K562 (cell line): Measurements from ENCODE around the gene PHF12. TPM values are rescaled to one million over a fixed set of nuclear protein-coding genes. Genes with fewer than 3 reads are reported as not detected.

ENCODE experiments used
- ARID3A ChIP-seq: IDR thresholded peaks from 2 replicates; pipeline ENCODE4 v1.6.1; 2012; ENCODE audit warnings: low read depth, low read length, improper control_type of control experiment, borderline replicate concordance
- CBFA2T3 ChIP-seq: fragments of 450-650 bp; IDR thresholded peaks from 2 replicates; pipeline ENCODE4 v1.6.1; 2017
- CHD2 ChIP-seq: IDR thresholded peaks from 2 replicates; pipeline ENCODE4 v1.6.1; 2011; ENCODE audit warnings: low read depth, low read length
- DEAF1 ChIP-seq: fragments of 450-650 bp; formaldehyde crosslinking; IDR thresholded peaks from 2 replicates; pipeline ENCODE4 v1.4.0; 2020; ENCODE audit warnings: mild to moderate bottlenecking, moderate library complexity
- ELF2 ChIP-seq: fragments of 250-450 bp; sonication (Bioruptor Pico); IDR thresholded peaks from 2 replicates; pipeline ENCODE4 v1.5.0; 2021; ENCODE audit warnings: mild to moderate bottlenecking
- GTF2B ChIP-seq: IDR thresholded peaks from 2 replicates; pipeline ENCODE4 v1.6.1; 2011; ENCODE audit not compliant: insufficient read length; ENCODE audit errors: extremely low read depth
- HNRNPL ChIP-seq: fragments of 200-400 bp; formaldehyde crosslinking; IDR thresholded peaks from 2 replicates; pipeline ENCODE4 v1.6.1; 2017; ENCODE audit warnings: low read depth, mild to moderate bottlenecking, low read length
- MAFG ChIP-seq: fragments of 450-650 bp; conservative IDR thresholded peaks from 2 replicates; pipeline ENCODE4 v1.6.1; 2016; ENCODE audit warnings: missing genetic modification characterization, missing compliant biosample characterization
- NEUROD1 ChIP-seq: fragments of 150-350 bp; IDR thresholded peaks from 2 replicates; pipeline ENCODE4 v1.6.1; 2014; ENCODE audit warnings: borderline replicate concordance, low read length, low read depth; ENCODE audit not compliant: partially characterized antibody
- NR2C1 ChIP-seq, 2 experiments: fragments of 450-650 bp; IDR thresholded peaks; 2 replicates each; pipeline ENCODE4 v1.6.1; 2017; ENCODE audit warnings: mild to moderate bottlenecking in 2 of 2, antibody characterized with exemption in 1 of 2, inconsistent platforms in 1 of 2, missing compliant biosample characterization in 1 of 2, missing genetic modification characterization in 1 of 2
- NR2C2 ChIP-seq, 2 experiments: fragments of 200-800 bp in 1 of 2; sonication (Bioruptor generic) in 1 of 2; sonication (generic) in 1 of 2; formaldehyde crosslinking in 1 of 2; IDR thresholded peaks; 2 replicates each; pipeline versions ENCODE4 v1.6.1 to v1.8.0; 2016 to 2022; ENCODE audit warnings: mild to moderate bottlenecking in 1 of 2, missing compliant biosample characterization in 1 of 2, missing genetic modification characterization in 1 of 2, missing genetic modification reagents in 1 of 2
- PCBP1 ChIP-seq: fragments of 200-400 bp; formaldehyde crosslinking; IDR thresholded peaks from 2 replicates; pipeline ENCODE4 v1.6.1; 2018; ENCODE audit warnings: mild to moderate bottlenecking, low read depth, low read length; ENCODE audit not compliant: poor library complexity, severe bottlenecking
- POU5F1 ChIP-seq: fragments of 150-350 bp; IDR thresholded peaks from 2 replicates; pipeline ENCODE4 v1.6.1; 2014; ENCODE audit warnings: borderline replicate concordance, low read length, low read depth, mild to moderate bottlenecking; ENCODE audit not compliant: partially characterized antibody
- RBM34 ChIP-seq: fragments of 200-400 bp; formaldehyde crosslinking; IDR thresholded peaks from 2 replicates; pipeline ENCODE4 v1.6.1; 2018; ENCODE audit warnings: low read length, borderline replicate concordance; ENCODE audit not compliant: insufficient read depth
- TCFL5 ChIP-seq: fragments of 250-450 bp; sonication (Bioruptor Pico); conservative IDR thresholded peaks from 2 replicates; pipeline ENCODE4 v1.6.1; 2021; ENCODE audit warnings: mild to moderate bottlenecking, moderate library complexity, matching md5 sums
- ZNF165 ChIP-seq: fragments of 250-450 bp; sonication (Bioruptor Pico); IDR thresholded peaks from 2 replicates; pipeline ENCODE4 v1.4.0; 2020; ENCODE audit warnings: borderline replicate concordance
- ZNF174 ChIP-seq: fragments of 250-450 bp; sonication (Bioruptor Pico); IDR thresholded peaks from 2 replicates; pipeline ENCODE4 v1.4.0; 2020; ENCODE audit warnings: mild to moderate bottlenecking
- ZNF280B ChIP-seq: fragments of 250-450 bp; sonication (Bioruptor Pico); IDR thresholded peaks from 2 replicates; pipeline ENCODE4 v1.5.1; 2021; ENCODE audit warnings: mild to moderate bottlenecking
- ZNF316 ChIP-seq: fragments of 450-650 bp; IDR thresholded peaks from 2 replicates; pipeline ENCODE4 v1.6.1; 2016
- ZNF512 ChIP-seq: IDR thresholded peaks from 2 replicates; pipeline ENCODE4 v1.6.1; 2016; ENCODE audit warnings: missing genetic modification characterization, missing compliant biosample characterization
- polyA plus RNA-seq, 8 experiments: library from polyadenylated mRNA; depleted of rRNA in 4 of 8; stranded (reverse) in 5 of 8; unstranded in 3 of 8; fragments of >200 nt; fragmentation: Nextera tagmentation in 2 of 8; fragmentation: Illumina TruSeq in 1 of 8; extraction: Ambion mirVana in 2 of 8; extraction: Trizol in 1 of 8; gene quantifications; 2 replicates each; pipeline versions ENCODE4 v1.2.1 to v1.2.3, GENCODE V29; 2011 to 2014; ENCODE audit warnings: inconsistent platforms in 1 of 8, missing spikeins in 1 of 8
- total RNA-seq, 7 experiments: library from RNA; depleted of rRNA in 6 of 7; stranded (reverse); fragments of >200 nt in 6 of 7; fragmentation: Illumina TruSeq in 2 of 7; extraction: Trizol in 2 of 7; gene quantifications; 2 replicates each; pipeline versions ENCODE4 v1.2.1 to v1.2.3, GENCODE V29; 2011 to 2021; ENCODE audit warnings: low replicate concordance in 1 of 7

PHF12 gene
- total and polyA plus RNA-seq, 9 of the 15 experiments (the other 6 are each of a cell fraction or from before 2014, with no cell fraction given), result 0.82 to 31.3 (median 13.5) TPM

- TF ChIP-seq NR2C2 (CRISPR knock-in tag; IDR thresholded peaks at IDR 0.05) (no peak), NR2C2 (tag; IDR thresholded peaks at IDR 0.05) (peak; percentile 45; the same call in 1 of the 2 replicates), ZNF280B (CRISPR knock-in tag) (no peak), ARID3A (no peak), ZNF512 (tag) (no peak), TCFL5 (CRISPR knock-in tag) (no peak), NR2C1 (IDR thresholded peaks at IDR 0.05) (0 out of 2 replicates have a peak, but pooled peaks have one; percentile 22), NR2C1 (tag; IDR thresholded peaks at IDR 0.05) (no peak), HNRNPL (no peak), NEUROD1 (peak; percentile 18), RBM34 (no peak), ZNF174 (CRISPR knock-in tag) (no peak), ZNF165 (no peak), PCBP1 (no peak), CBFA2T3 (0 out of 2 replicates have a peak, but pooled peaks have one; percentile 16), POU5F1 (no peak), DEAF1 (no peak), GTF2B (no peak), ELF2 (CRISPR knock-in tag) (no peak), CHD2 (no peak), MAFG (tag) (0 out of 2 replicates have a peak, but pooled peaks have one; percentile 11), ZNF316 (peak; percentile 54)
Observed at GRCh38 chr17:28871056-28871579, 80.2 kb downstream of the PHF12 start (continued).
